GM10266 (cell line): ENCODE measurements around the gene CHRNB2.

Source experiments
- DNase-seq: peaks from one replicate; pipeline ENCODE4 v3.0.0; 2012; ENCODE audit errors: extremely low spot score
- TF ChIP-seq, protein P1 (sequence below): IDR thresholded peaks from 2 replicates; pipeline ENCODE4 v1.5.1; 2012; ENCODE audit warnings: mild to moderate bottlenecking, low read depth; ENCODE audit not compliant: control insufficient read depth, insufficient read depth; ENCODE audit errors: missing control alignments

CHRNB2 gene

GRCh38 chr1:154548028-154548427 lies 19.6 kb upstream of the CHRNB2 start:
- DNase-seq: no peak
- TF ChIP-seq, protein P1, sequence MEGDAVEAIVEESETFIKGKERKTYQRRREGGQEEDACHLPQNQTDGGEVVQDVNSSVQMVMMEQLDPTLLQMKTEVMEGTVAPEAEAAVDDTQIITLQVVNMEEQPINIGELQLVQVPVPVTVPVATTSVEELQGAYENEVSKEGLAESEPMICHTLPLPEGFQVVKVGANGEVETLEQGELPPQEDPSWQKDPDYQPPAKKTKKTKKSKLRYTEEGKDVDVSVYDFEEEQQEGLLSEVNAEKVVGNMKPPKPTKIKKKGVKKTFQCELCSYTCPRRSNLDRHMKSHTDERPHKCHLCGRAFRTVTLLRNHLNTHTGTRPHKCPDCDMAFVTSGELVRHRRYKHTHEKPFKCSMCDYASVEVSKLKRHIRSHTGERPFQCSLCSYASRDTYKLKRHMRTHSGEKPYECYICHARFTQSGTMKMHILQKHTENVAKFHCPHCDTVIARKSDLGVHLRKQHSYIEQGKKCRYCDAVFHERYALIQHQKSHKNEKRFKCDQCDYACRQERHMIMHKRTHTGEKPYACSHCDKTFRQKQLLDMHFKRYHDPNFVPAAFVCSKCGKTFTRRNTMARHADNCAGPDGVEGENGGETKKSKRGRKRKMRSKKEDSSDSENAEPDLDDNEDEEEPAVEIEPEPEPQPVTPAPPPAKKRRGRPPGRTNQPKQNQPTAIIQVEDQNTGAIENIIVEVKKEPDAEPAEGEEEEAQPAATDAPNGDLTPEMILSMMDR: no peak

- no peak for DNase-seq
- TF ChIP-seq, protein P1: no peak
Observed at GRCh38 chr1:154549202-154549770, 18.3 kb upstream of the CHRNB2 start.

DNA sequence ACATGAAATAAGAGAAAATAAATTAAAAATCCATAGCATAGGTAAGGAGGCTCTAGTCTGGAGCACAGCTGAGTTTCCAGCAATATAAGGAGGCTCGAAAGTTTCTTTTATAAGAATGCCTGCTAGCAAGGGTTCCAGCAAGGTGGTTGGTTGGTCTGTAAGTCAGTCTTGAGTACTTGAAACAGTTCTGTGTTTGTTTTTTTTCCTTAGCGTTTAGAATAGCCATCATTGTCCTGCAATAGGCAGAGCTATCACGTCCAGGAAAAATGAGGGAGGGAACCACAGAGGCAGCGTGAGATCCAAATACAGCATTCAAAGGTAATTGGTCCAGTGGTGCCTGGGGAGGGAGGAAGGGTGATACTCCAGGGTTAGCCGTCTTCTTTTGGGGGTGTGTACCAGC lies 17.5 kb upstream of the CHRNB2 start:
- DNase-seq: no peak
- TF ChIP-seq, protein P1: no peak

- TF ChIP-seq, protein P1: no peak
- no peak for DNase-seq
Observed at GRCh38 chr1:154550657-154551056, 16.9 kb upstream of the CHRNB2 start.

DNA sequence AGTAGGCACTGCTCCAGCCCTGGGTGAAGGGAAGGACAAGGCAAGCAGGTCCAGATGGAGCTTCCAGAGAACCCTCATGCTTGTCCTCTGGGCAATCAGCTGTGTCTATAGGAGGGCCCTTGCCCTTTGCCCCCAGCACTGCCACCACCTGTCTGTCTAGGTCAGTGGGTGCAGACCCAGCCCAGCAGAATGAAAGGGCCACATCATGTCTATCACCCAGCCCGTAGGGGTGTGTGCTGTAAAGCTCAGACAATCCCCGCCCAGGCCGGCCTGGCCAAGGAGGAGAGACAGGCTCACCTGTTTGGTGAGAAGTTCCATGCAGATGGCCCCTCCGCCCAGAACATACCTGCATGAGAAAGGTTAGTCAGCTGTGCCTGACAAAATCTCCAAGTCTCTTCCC lies 16.1 kb upstream of the CHRNB2 start:
- DNase-seq: no peak

GRCh38 chr1:154552036-154552435 lies 15.5 kb upstream of the CHRNB2 start:
- TF ChIP-seq, protein P1: no peak
- no peak for DNase-seq

More for the DNA sequence above, 16.1 kb upstream of the CHRNB2 start:
- TF ChIP-seq, protein P1: no peak

- DNase-seq: no peak
- TF ChIP-seq, protein P1: no peak
Observed at GRCh38 chr1:154553056-154554030, 14.2 kb upstream of the CHRNB2 start.
